PC-9 (cell line): ENCODE data around the gene FCHO1. TPM values are rescaled to one million over a fixed set of nuclear protein-coding genes. Genes with fewer than 3 reads are reported as not detected.

Experiments
- BruUV-seq: library from RNA; stranded (reverse); fragments of 400-500 nt; replicated peaks from 2 replicates; lab custom pipeline; 2021; lab: Mats Ljungman, UMichigan
- CTCF ChIA-PET: fragments of 300-600 bp; sonication (Branson Sonifier 250); formaldehyde crosslinking; loops from one replicate; lab custom pipeline; 2022; ENCODE audit warnings: antibody characterized with exemption; lab: Charles Lee
- POLR2A ChIA-PET: fragments of 300-600 bp; sonication (Branson Sonifier 250); formaldehyde crosslinking; loops from one replicate; lab custom pipeline; 2022; ENCODE audit warnings: antibody characterized with exemption; ENCODE audit not compliant: unreplicated experiment; lab: Charles Lee
- DNase-seq, 2 experiments: peaks; one replicate each; pipeline versions ENCODE4 v3.0.0 to v3.0.0-alpha.2; 2015 to 2022; ENCODE audit warnings: mixed read lengths in 1 of 2
- H2AFZ ChIP-seq: fragments of 200-600 bp; sonication (generic); 2 replicates; pipeline ENCODE4 v1.8.1; 2017; ENCODE audit warnings: antibody characterized with exemption
- H3F3A ChIP-seq: fragments of 200-600 bp; sonication (generic); 2 replicates; pipeline ENCODE4 v1.8.1; 2017; ENCODE audit warnings: antibody characterized with exemption, mild to moderate bottlenecking, low read depth; ENCODE audit not compliant: insufficient read depth
- H3K27ac ChIP-seq: fragments of 200-600 bp; sonication (generic); 2 replicates; pipeline ENCODE4 v1.6.1; 2016; ENCODE audit warnings: mixed run types
- H3K27me3 ChIP-seq: fragments of 200-600 bp; sonication (generic); 2 replicates; pipeline ENCODE4 v1.6.1; 2016; ENCODE audit warnings: low read depth, mixed run types; ENCODE audit not compliant: insufficient read depth
- H3K36me3 ChIP-seq: fragments of 200-600 bp; sonication (generic); 2 replicates; pipeline ENCODE4 v1.6.1; 2016; ENCODE audit warnings: low read depth, mixed run types
- H3K4me1 ChIP-seq: fragments of 200-600 bp; sonication (generic); replicated peaks from 2 replicates; pipeline ENCODE4 v1.6.1; 2016; ENCODE audit warnings: mixed run types; ENCODE audit not compliant: insufficient read depth
- H3K4me2 ChIP-seq: fragments of 200-600 bp; sonication (generic); 2 replicates; pipeline ENCODE4 v1.6.1; 2017; ENCODE audit warnings: mixed run types
- H3K4me3 ChIP-seq: fragments of 200-600 bp; sonication (generic); 2 replicates; pipeline ENCODE4 v1.6.1; 2016; ENCODE audit warnings: mixed run types
- H3K79me2 ChIP-seq: fragments of 200-600 bp; sonication (generic); 2 replicates; pipeline ENCODE4 v1.6.1; 2017; ENCODE audit warnings: low read depth, mixed run types
- H3K9me2 ChIP-seq: fragments of 200-600 bp; sonication (generic); 2 replicates; pipeline ENCODE4 v1.8.1; 2017; ENCODE audit warnings: mild to moderate bottlenecking; ENCODE audit not compliant: insufficient read depth
- H3K9me3 ChIP-seq: fragments of 200-600 bp; sonication (generic); 2 replicates; pipeline ENCODE4 v1.8.1; 2016; ENCODE audit warnings: low read depth; ENCODE audit not compliant: insufficient read depth
- H4K20me1 ChIP-seq: fragments of 200-600 bp; sonication (generic); 2 replicates; pipeline ENCODE4 v1.8.1; 2017; ENCODE audit not compliant: insufficient read depth
- CTCF ChIP-seq: fragments of 200-600 bp; sonication (generic); conservative IDR thresholded peaks from 2 replicates; pipeline ENCODE4 v1.6.1; 2017; ENCODE audit warnings: mixed run types, antibody characterized with exemption, mild to moderate bottlenecking, moderate library complexity
- EZH2 ChIP-seq: fragments of 200-600 bp; sonication (generic); IDR thresholded peaks from 2 replicates; pipeline ENCODE4 v1.8.0; 2017; ENCODE audit warnings: antibody characterized with exemption, low read depth
- intact Hi-C: fragments of 100-400 bp; cut with micrococcal nuclease; formaldehyde crosslinking; loops from one replicate; pipeline ENCODE4 v1.10.0; 2022; ENCODE audit not compliant: unreplicated experiment
- total RNA-seq: library from RNA; stranded (reverse); gene quantifications from 2 replicates; pipeline ENCODE4 v1.2.3, GENCODE V29; 2021

The FCHO1 gene
- total RNA-seq, 1 experiment from 2014 or later: 34.8 TPM

- TF ChIP-seq CTCF (no peak), EZH2 (no peak)
- no peak overlapping the region for H2AFZ ChIP-seq
- no peak overlapping the region for H3K4me3 ChIP-seq
- intact Hi-C loops: no loop called here
- H3K79me2 ChIP-seq: peaks cover 60% of the 10 kb centered on the region
- ChIA-PET POLR2A (no interaction called here), CTCF (no interaction called here)
- no peaks in the 10 kb centered on the region for H3K9me2 ChIP-seq
- no peak for DNase-seq
- peaks cover 20% of the 10 kb centered on the region; the same call in 1 of the 2 replicates for H3K36me3 ChIP-seq
- no TSS peak for BruUV-seq
- no peaks in the 10 kb centered on the region for H3K4me1 ChIP-seq
- no peaks in the 10 kb centered on the region for H3K27me3 ChIP-seq
- H3K4me2 ChIP-seq: no peak overlapping the region
- peaks cover 39% of the 10 kb centered on the region; the same call in 1 of the 2 replicates for H3F3A ChIP-seq
- H3K27ac ChIP-seq: no peak overlapping the region
- H4K20me1 ChIP-seq: peaks cover 84% of the 10 kb centered on the region
- H3K9me3 ChIP-seq: no peaks in the 10 kb centered on the region
Observed at GRCh38 chr19:17807731-17808316, 56.5 kb downstream of the FCHO1 start.

- intact Hi-C loops: no loop called here
- Histone ChIP-seq H3K27me3 (no peaks in the 10 kb centered on the region), H3F3A (peaks cover 45% of the 10 kb centered on the region), H3K9me2 (no peaks in the 10 kb centered on the region), H3K4me2 (no peak overlapping the region), H4K20me1 (peaks cover 68% of the 10 kb centered on the region), H3K27ac (no peak overlapping the region), H3K4me1 (no peaks in the 10 kb centered on the region), H3K36me3 (peaks cover 15% of the 10 kb centered on the region; the same call in 1 of the 2 replicates), H3K4me3 (no peak overlapping the region), H3K9me3 (no peaks in the 10 kb centered on the region), H3K79me2 (peaks cover 27% of the 10 kb centered on the region), H2AFZ (no peak overlapping the region)
- no peak for TF ChIP-seq CTCF
- TF ChIP-seq EZH2: no peak
- CTCF ChIA-PET: no interaction called here
- no TSS peak for BruUV-seq
- POLR2A ChIA-PET: no interaction called here
- no peak for DNase-seq
Observed at GRCh38 chr19:17811103-17811502, 59.8 kb downstream of the FCHO1 start.

GRCh38 chr19:17811681-17812080 lies 60.4 kb downstream of the FCHO1 start:
- Histone ChIP-seq H3F3A (peaks cover 46% of the 10 kb centered on the region), H3K79me2 (peaks cover 21% of the 10 kb centered on the region), H3K4me1 (no peaks in the 10 kb centered on the region), H3K36me3 (peaks cover 15% of the 10 kb centered on the region; the same call in 1 of the 2 replicates), H3K9me3 (no peaks in the 10 kb centered on the region), H3K27me3 (no peaks in the 10 kb centered on the region), H3K4me2 (no peak overlapping the region), H2AFZ (no peak overlapping the region), H3K9me2 (no peaks in the 10 kb centered on the region), H3K27ac (no peak overlapping the region), H4K20me1 (peaks cover 68% of the 10 kb centered on the region), H3K4me3 (no peak overlapping the region)
- no peak for DNase-seq
- no TSS peak for BruUV-seq
- no peak for TF ChIP-seq CTCF
- no peak for TF ChIP-seq EZH2
- intact Hi-C loops: no loop called here
- CTCF ChIA-PET: no interaction called here
- POLR2A ChIA-PET: no interaction called here
